ENCODE data around the gene RBBP6.
A peak's percentile ranks its signal among the peaks of the same experiment; 100 is the strongest.

The RBBP6 gene

DNA sequence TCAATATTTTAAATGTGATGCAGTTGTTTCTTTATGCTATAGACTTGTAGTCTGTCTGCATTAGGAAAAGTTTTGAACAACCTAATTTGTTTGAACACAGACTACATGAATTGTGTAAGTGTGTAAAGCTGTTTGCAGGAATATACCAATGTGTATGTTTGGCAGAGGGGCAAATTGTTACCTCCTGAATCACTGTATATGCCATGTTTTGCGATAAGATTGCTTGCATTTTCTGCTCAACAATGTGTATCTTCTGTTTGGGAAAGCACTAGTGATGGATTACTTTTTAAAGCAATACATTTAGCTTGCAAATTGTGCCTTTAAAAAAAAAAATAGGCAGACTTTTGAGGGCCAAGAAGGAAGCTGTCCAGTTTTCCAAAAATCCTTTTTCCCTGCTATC, 14.6 kb downstream of the RBBP6 start:
- no peak overlapping the region for H3K27ac ChIP-seq
- peaks cover 5% of the 10 kb centered on the region for H3K4me1 ChIP-seq (ENCODE audit: low read depth, poor library complexity, severe bottlenecking)
- no peak overlapping the region for H2AFZ ChIP-seq (ENCODE audit: low read depth)
- H3K4me3 ChIP-seq (IDR thresholded peaks at IDR 0.05; ENCODE audit: insufficient read depth, low read depth, low read length): no peak overlapping the region
- H4K20me1 ChIP-seq (ENCODE audit: insufficient read depth): peaks cover 2% of the 10 kb centered on the region
- H3K79me2 ChIP-seq (ENCODE audit: insufficient read depth, low read depth): peaks cover 17% of the 10 kb centered on the region; the same call in 1 of the 2 replicates
- no peak overlapping the region for H3K4me2 ChIP-seq
- H3K9ac ChIP-seq: no peak overlapping the region
- no peaks in the 10 kb centered on the region for H3K27me3 ChIP-seq (ENCODE audit: insufficient read depth, low read depth)
- TF ChIP-seq CTCF (conservative IDR thresholded peaks at IDR 0.05; ENCODE audit: low read depth, low read length): no peak
- H3K36me3 ChIP-seq (ENCODE audit: insufficient read depth): peaks cover 8% of the 10 kb centered on the region; the same call in 1 of the 2 replicates

DNA sequence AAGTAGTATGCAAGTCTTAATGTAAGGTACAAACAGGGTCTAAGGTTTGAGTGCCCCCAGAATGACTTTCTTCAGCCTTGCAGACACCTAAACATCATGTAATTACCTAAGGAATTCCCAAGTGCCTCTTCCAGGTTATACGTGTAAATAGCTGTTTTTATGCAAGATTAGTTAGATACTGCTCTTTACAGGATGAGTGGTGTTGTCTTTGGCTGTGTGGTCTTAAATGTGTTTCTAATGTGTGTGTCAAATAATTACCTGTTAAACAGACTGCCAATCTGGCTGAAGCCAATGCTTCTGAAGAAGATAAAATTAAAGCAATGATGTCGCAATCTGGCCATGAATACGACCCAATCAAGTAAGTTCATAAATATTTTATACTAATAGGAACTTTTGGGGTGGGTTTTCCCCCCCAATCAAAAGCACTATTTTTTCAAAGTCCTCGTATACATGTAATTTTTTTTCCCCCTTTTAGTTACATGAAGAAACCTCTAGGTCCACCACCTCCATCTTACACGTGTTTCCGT, 16.0 kb downstream of the RBBP6 start:
- Histone ChIP-seq H3K4me3 (IDR thresholded peaks at IDR 0.05; ENCODE audit: insufficient read depth, low read depth, low read length) (no peak overlapping the region), H3K79me2 (ENCODE audit: insufficient read depth, low read depth) (peaks cover 6% of the 10 kb centered on the region; the same call in 1 of the 2 replicates), H3K27me3 (ENCODE audit: insufficient read depth, low read depth) (no peaks in the 10 kb centered on the region), H2AFZ (ENCODE audit: low read depth) (no peak overlapping the region), H3K27ac (no peak overlapping the region), H3K4me1 (ENCODE audit: low read depth, poor library complexity, severe bottlenecking) (peaks cover 2% of the 10 kb centered on the region), H3K36me3 (ENCODE audit: insufficient read depth) (peaks cover 6% of the 10 kb centered on the region; the same call in 1 of the 2 replicates), H4K20me1 (ENCODE audit: insufficient read depth) (no peaks in the 10 kb centered on the region; the same call in 1 of the 2 replicates), H3K9ac (no peak overlapping the region), H3K4me2 (no peak overlapping the region)
- no peak for TF ChIP-seq CTCF (conservative IDR thresholded peaks at IDR 0.05; ENCODE audit: low read depth, low read length)

DNA sequence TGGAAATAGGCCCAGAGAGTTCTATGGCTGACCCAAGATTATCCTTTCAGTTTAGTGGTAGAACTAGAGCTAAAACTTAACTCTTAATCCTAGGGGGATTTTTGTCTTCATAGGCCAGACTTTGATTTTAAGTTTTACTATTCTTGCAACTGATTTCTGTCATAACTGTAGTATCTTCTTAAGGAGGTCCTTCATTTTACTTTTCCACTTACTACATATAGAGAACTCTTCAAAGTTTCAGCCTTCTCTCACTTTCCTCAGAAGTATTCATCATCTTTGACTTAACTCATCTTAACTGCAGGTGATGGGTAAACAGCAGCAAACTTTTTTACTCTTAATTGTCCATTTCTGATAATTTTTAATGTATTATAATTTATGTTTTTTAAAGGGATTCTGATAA, 23.4 kb downstream of the RBBP6 start:
- Histone ChIP-seq H2AFZ (ENCODE audit: low read depth) (no peak overlapping the region), H3K9ac (no peak overlapping the region), H3K4me1 (ENCODE audit: low read depth, poor library complexity, severe bottlenecking) (no peaks in the 10 kb centered on the region), H3K27ac (no peak overlapping the region), H3K27me3 (ENCODE audit: insufficient read depth, low read depth) (no peaks in the 10 kb centered on the region), H3K36me3 (ENCODE audit: insufficient read depth) (peaks cover 26% of the 10 kb centered on the region), H3K79me2 (ENCODE audit: insufficient read depth, low read depth) (no peaks in the 10 kb centered on the region), H4K20me1 (ENCODE audit: insufficient read depth) (no peaks in the 10 kb centered on the region), H3K4me3 (IDR thresholded peaks at IDR 0.05; ENCODE audit: insufficient read depth, low read depth, low read length) (no peak overlapping the region), H3K4me2 (no peak overlapping the region)
- TF ChIP-seq CTCF (conservative IDR thresholded peaks at IDR 0.05; ENCODE audit: low read depth, low read length): no peak

- no peaks in the 10 kb centered on the region for H3K4me1 ChIP-seq (ENCODE audit: low read depth, poor library complexity, severe bottlenecking)
- H3K4me3 ChIP-seq (IDR thresholded peaks at IDR 0.05; ENCODE audit: insufficient read depth, low read depth, low read length): no peak overlapping the region
- H3K27ac ChIP-seq: no peak overlapping the region
- no peaks in the 10 kb centered on the region for H3K79me2 ChIP-seq (ENCODE audit: insufficient read depth, low read depth)
- no peak overlapping the region for H2AFZ ChIP-seq (ENCODE audit: low read depth)
- H4K20me1 ChIP-seq (ENCODE audit: insufficient read depth): no peaks in the 10 kb centered on the region
- peaks cover 37% of the 10 kb centered on the region for H3K36me3 ChIP-seq (ENCODE audit: insufficient read depth)
- H3K4me2 ChIP-seq: no peak overlapping the region
- peak; percentile 12; the same call in 1 of the 2 replicates for TF ChIP-seq CTCF (conservative IDR thresholded peaks at IDR 0.05; ENCODE audit: low read depth, low read length)
- no peak overlapping the region for H3K9ac ChIP-seq
- H3K27me3 ChIP-seq (ENCODE audit: insufficient read depth, low read depth): no peaks in the 10 kb centered on the region
Measured at GRCh38 chr16:24568392-24568791, 29.0 kb downstream of the RBBP6 start.
